Left colon (tissue), 2 donors: Measurements from ENCODE around the gene GLRA2. TPM values are rescaled to one million over a fixed set of nuclear protein-coding genes. Genes with fewer than 3 reads are reported as not detected.
"Not testable (repeated sequence)": the region's sequence is repeated elsewhere in the genome, so short reads cannot be mapped to it uniquely, and the experiment has no call there.

Experiments used
- ATAC-seq: fragments of 200-7000 bp; cut with Tn5 transposase; one replicate; pipeline ENCODE4 v1.9.1; 2020; ENCODE audit warnings: mild to moderate bottlenecking, moderate library complexity
- DNase-seq, 2 donors: peaks; one replicate each; pipeline ENCODE4 v3.0.0-alpha.2; 2020
- intact Hi-C, 2 donors: fragments of 100-400 bp; cut with DNase I in 1 of 2; cut with micrococcal nuclease in 1 of 2; formaldehyde crosslinking; loops; one replicate each; pipeline versions ENCODE4 v1.11.2 to v1.14.0; 2022; cut with DNase I, micrococcal nuclease
- total RNA-seq, 2 donors: library from RNA; stranded (reverse); fragmentation: NEBNext Ultra II Directional; extraction: Animal tissue kit (Norgen Biotek cat#: 25700); gene quantifications; one replicate each; pipeline ENCODE4 v1.2.1, GENCODE V29; 2021
- donor health status: DM: no; HTN: no; CAD: no.
- donor health status: DM: yes; HTN: yes; CAD: no.

Gene GLRA2
- total RNA-seq, 2 donors from 2014 or later, result 1.0 to 1.6 TPM

DNA sequence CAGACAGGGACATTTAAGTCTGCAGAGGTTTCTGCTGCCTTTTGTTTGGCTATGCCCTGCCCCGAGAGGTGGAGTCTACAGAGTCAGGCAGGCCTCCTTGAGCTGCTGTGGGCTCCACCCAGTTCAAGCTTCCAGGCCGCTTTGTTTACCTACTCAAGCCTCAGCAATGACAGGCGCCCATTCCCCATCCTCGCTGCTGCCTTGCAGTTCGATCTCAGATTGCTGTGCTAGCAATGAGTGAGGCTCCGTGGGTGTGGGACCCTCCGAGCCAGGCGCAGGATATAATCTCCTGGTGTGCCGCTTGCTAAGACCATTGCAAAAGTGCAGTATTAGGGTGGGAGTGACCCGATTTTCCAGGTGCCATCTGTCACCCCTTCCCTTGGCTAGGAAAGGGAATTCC lies 159.0 kb downstream of the GLRA2 start:
- DNase-seq, ATAC-seq, intact Hi-C loops: not testable (repeated sequence)

DNA sequence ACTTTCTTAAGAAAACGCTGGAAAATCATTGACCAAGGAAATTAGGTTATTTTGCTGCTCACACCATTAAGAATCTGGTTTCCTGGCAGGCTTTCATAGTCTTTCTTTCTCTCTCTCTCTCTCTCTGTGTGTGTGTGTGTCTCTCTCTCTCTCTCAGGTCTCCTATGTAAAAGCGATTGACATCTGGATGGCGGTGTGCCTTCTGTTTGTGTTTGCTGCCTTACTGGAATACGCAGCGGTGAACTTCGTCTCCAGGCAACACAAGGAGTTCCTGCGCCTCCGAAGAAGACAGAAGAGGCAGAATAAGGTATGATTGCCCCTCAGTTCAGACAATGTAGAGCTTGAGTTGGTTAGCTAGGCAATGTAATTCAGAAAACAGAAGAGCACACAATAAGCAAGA lies 161.2 kb downstream of the GLRA2 start:
- ATAC-seq (no peak), DNase-seq (no peak)
- intact Hi-C loops, result no loop called here

DNA sequence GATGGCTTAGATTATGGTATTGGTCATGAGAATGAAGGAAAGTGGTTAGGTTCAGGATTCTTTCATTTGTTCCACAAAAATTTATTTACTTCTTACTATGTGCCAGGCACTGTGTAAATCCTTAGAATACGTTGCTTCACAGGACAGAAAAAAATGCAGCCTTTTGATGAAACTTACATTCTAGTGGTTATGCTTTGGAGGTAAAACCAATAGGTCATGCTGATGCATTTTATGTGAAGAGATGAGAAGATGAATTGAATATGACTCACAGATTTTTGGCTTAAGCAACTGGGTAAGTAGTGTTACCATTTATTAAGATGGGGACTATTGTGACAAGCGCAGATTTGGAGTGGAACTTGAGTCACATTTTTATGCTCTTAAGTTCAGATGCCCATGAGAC lies 165.3 kb downstream of the GLRA2 start:
- intact Hi-C loops, result no loop called here
- DNase-seq (no peak), ATAC-seq (no peak)

DNA sequence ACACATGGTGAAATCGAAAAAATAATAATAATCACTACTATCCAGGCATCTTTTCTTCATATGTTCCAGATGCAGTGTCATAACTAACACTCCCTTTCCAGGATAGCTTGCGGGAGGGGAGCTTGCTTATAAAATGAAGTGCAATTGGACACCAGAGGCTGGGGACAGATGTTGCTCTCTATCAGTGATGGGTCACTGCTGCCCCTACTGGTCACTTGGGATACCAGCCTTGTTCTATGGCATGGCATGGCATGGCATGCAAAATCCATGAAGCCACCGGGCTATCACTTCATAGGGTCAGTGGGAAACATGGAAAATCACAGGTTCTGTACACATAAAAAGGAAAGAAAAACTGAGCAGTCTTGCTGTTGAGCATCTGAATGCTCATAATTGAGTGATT lies 168.1 kb downstream of the GLRA2 start:
- DNase-seq (peak in 1 of 2 donors; percentile 63), ATAC-seq (peak; percentile 78)
- intact Hi-C loops, result no loop called here

DNA sequence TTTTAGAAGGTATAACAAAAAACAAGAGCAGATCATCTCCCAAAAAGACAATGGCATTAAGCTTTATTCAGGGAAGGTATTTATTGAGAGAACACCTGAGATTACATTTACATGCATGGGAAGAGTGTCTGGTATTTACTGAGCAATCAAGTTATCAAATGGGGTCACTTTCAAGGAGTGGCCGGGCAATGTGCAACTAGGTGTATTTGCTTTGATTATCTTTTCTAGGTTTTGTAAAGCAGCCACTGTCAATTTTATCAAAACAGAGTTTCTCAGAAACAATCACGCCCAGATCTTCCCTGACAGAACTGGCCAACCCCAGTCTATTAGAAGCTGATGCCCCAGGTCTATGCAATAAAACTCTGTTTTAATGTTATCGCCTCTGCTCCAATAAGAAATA lies 169.5 kb downstream of the GLRA2 start:
- ATAC-seq (peak; percentile 90), DNase-seq (peak in 1 of 2 donors; percentile 5)
- intact Hi-C loops, result no loop called here

DNA sequence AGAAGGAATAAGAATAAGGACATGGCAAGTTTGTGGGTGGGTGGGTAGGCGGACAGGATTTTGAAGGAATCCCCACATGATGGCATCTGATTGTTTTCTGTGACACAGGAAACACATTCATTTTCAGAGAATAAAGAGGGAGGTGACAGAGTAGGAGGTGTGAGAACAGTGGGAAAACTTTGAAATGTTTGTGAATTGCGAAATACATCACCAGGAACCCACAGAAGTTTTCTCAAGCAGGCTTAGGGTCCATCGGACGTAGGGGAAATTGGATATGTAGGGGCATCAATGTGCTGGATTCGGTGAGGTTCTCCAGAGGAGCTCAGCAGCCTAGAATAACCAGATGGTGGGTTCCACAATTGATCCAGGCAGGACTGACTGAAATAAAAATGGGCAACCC lies 171.6 kb downstream of the GLRA2 start:
- intact Hi-C loops, result no loop called here
- DNase-seq, result no peak
- no peak for ATAC-seq

DNA sequence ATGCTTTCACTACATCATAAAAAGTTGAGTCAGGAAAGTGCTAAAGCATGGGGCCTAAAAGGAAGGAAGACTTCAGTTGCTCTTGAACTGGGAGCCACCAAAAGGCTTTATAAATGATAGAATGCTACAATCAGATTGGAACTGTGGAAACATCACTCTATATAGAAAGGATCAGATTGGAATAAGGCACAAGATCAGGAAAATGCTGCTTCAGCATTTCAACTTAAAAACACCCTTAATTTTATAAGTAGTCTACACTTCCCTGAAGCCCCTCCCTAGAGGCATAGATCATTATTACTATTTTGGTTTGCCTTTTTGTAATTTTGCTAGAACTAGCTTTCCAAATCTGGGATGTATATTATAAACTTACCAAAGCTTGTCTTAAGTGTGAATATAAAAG lies 172.8 kb downstream of the GLRA2 start:
- ATAC-seq, result no peak
- intact Hi-C loops, result no loop called here

DNA sequence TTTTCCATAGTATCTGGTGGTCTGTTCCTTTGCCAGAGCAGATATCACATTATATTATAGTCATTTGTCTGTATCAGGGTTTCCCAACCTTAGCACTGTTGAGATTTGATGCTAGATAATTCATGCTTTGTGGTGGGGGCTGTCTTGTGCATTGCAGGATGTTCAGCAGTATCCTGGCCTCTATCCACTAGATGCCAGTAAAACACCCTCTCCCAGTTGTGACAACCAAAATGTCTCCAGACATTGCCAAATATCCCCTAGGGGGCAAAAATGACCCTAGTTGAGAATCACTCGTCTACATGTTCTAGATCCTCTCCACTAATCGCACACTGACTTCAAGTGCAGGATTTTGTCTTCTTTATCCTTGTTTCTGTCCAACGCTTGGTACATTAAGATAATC lies 182.8 kb downstream of the GLRA2 start:
- ATAC-seq (no peak), DNase-seq (no peak)
- intact Hi-C loops, result no loop called here

More for the DNA sequence above, 172.8 kb downstream of the GLRA2 start:
- DNase-seq, result no peak

DNA sequence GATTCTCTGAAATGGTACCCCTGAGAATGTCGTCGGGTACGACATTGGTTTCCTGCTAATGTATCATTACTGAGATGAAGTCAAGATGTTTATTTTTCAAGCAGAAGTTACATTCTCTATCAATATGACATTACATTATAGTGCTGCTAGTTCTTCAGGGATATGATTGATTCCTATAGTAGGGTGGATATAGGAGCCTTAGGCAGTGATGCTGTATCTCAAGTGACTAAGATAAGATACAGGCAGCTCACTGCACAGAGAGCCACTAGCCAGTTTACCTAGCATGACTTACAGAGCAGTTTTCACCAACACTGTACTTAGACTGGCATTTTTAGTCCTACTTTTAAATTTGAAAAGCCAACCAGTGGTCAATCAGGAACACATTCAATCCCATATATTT lies 188.6 kb downstream of the GLRA2 start:
- intact Hi-C loops, result no loop called here
- no peak for ATAC-seq
- DNase-seq, result no peak

DNA sequence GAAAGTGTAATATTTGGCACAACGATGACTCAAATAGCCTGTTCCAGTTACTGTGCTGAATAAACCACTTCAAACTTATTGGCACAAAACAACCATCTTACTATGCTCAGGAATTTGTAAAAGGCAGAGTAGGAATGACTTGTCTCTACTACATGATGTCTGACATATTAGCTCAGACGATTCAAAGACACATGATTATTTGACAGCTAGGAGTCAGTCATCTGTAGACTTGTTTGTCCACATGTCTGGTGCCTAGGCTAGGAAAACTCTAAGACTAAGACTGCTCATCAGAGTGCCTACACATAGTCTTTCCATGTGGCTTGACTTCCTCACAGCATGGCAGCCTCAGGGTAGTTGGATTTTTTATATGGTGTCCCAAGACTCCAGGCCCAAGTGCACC lies 189.1 kb downstream of the GLRA2 start:
- intact Hi-C loops, result no loop called here
- ATAC-seq (no peak), DNase-seq (no peak)

DNA sequence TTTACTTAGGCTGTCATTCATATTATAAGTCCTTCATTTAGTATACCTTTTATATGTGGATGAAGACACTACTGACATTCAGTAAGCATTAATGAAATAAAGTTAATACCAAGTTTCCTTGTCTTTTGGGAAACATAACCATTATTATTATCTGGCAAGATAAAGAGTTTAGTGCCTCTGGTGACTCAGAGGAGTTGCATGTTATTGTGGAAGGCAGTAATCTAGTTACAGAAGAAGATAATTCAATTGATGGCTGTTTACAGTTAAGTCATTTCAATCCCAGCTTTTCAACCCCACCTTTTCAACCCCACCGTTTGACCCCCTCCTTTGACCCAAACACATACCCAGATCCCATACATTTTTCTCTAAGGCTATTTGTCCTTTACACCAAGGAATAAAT lies 199.7 kb downstream of the GLRA2 start:
- ATAC-seq (no peak), DNase-seq (no peak)
- intact Hi-C loops, result no loop called here

DNA sequence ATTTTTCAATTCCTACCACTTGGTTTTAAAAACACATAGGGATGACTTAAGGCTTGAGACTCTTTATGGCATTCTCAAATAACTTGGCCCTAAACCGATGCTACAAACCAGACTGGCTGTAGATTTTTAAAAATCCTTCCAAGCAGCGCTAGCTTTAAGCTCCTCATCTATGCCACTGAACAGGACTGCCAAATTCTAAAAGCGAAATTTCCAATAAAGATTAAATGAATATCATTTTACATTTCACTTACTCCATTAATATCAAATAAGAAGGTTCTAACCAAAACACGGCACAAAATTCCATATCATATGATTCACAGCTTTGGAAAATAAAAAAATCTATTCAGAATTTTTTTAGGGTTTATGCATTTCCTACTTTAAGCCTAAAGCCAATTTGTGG lies 209.3 kb downstream of the GLRA2 start:
- intact Hi-C loops, result no loop called here
- ATAC-seq (no peak), DNase-seq (no peak)

DNA sequence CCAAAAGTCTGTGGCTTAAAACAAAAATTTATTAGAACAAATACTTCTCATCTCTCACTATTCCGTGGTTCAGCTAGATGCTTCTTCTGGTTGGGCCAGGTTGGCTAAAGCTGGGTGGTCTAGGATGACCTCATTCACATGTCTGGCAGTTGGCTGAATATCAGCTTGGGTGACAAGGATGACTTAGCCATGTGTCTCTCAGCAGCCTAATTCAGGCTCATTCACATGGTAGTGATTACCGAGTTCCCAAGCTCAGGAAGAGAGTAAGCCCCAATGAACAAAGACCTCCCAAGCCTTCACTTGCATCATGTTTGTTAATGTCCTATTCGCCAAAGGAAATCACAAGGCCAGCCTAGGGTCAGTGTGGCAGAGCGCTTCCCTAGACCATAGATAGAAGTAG lies 224.1 kb downstream of the GLRA2 start:
- intact Hi-C loops, result no loop called here
- DNase-seq, result no peak
- ATAC-seq, result no peak

DNA sequence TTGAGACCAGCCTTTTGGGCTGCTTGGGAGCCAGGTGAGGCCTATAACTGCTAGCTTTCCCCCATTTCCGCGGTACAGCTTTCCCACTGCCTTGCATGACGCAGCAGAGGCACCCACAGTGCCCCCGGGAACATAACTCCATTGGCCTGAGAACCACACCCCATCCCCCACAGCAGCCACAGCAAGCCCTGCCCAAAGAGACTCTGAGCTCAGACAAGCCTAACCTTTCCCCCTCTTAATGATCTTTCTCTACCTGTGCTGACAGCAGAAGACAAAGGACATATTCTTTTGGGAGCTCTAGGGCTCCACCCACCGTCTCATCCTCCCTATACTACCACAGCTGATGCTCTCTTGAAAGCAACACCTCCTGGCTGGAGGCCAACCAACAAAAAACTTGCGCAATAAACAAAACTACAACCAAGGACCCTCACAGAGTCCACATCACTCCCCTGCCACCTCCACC lies 228.7 kb downstream of the GLRA2 start:
- intact Hi-C loops, result no loop called here
- DNase-seq (no peak), ATAC-seq (no peak)

DNA sequence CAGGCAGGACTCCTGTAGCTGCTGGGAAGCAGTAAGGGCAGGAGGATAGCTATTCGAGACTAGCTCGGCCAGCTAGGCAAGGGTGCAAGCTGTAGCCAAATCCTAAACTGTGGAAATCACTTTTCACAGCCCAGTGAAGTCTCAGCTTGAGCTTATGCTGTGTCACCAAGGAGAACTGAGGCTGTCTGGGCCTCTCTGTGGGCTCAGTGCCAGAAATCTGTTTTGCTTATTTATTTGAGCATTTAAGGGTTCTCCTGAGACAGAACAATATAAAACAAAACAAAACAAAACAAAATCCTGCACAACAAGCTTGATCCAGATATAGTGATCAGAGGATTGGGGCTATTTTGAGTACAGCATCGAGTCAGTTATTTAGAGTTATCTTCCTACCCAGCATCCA lies 246.1 kb downstream of the GLRA2 start:
- ATAC-seq (no peak), DNase-seq (no peak)
- intact Hi-C loops, result no loop called here

DNA sequence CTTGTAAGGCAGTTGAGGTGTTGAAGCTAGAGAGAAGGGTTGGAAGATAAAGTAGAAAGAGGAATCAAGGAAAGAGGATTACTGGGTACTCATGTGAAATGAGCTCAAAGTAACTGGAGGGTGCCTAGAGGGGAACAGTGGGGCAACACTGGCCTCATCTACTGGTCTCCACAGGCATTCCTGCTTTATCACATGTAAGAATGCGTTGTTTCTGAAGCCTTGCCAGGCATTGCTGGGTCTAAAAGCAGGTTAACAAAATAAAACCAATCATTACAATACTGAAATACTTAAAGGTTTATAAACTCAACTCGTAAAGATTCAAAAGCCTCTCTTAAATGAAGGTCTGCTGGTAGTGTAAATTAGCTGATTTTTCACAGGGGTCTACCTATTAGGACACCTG lies 247.6 kb downstream of the GLRA2 start:
- ATAC-seq, result no peak
- intact Hi-C loops, result no loop called here
- no peak for DNase-seq

DNA sequence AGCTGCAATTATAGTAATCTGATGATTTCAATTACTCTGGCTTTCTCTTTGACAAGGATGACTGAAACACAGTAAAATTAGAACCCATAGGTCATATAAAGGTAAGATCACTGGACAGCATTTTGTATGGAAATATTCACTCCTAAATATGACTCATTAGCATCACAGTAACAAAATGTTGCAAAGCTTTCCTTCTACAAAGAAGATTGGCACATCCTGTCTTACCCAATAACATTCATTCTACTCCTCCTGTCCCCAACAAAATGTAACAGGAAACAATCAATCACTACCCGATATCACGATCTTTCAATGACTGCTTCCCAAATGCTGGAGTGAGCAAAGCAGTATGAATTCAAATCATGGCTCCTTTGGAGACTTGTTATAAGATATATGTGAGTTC lies 248.2 kb downstream of the GLRA2 start:
- DNase-seq (no peak), ATAC-seq (no peak)
- intact Hi-C loops, result no loop called here

DNA sequence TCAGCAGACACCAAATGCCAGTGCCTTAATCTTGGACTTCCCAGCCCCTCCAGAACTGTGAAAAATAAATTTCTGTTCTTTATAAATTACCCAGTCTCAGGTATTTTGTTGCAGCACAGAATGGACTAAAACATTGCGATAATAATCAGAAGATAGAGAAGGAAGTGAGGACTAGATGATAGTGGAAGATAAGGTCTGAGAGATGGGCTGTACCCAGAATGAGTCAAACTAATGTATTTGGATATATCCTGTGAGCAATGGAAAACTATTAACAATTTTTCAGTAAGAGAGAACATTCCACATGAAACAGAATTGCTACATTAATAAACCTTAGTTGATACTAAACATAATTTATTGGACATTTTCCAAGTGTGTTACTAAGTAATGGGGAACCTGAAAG lies 250.2 kb downstream of the GLRA2 start:
- intact Hi-C loops, result no loop called here
- no peak for DNase-seq
- ATAC-seq, result no peak
